ENCODE measurements around the gene ZSCAN2. TPM values are rescaled to one million over a fixed set of nuclear protein-coding genes. Genes with fewer than 3 reads are reported as not detected.

Gene ZSCAN2
- total RNA-seq, 2 donors from 2014 or later: 23.6 to 31.3 TPM

GRCh38 chr15:84600331-84600686 lies 500 bp upstream of the ZSCAN2 start:
- TF ChIP-seq, protein P1, sequence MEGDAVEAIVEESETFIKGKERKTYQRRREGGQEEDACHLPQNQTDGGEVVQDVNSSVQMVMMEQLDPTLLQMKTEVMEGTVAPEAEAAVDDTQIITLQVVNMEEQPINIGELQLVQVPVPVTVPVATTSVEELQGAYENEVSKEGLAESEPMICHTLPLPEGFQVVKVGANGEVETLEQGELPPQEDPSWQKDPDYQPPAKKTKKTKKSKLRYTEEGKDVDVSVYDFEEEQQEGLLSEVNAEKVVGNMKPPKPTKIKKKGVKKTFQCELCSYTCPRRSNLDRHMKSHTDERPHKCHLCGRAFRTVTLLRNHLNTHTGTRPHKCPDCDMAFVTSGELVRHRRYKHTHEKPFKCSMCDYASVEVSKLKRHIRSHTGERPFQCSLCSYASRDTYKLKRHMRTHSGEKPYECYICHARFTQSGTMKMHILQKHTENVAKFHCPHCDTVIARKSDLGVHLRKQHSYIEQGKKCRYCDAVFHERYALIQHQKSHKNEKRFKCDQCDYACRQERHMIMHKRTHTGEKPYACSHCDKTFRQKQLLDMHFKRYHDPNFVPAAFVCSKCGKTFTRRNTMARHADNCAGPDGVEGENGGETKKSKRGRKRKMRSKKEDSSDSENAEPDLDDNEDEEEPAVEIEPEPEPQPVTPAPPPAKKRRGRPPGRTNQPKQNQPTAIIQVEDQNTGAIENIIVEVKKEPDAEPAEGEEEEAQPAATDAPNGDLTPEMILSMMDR (conservative IDR thresholded peaks at IDR 0.05): no peak
- peaks cover 3% of the 10 kb centered on the region for H3K9me3 Mint-ChIP-seq
- 10 to 11% methylated on average over 7 to 20 of the region's 20 CpGs for WGBS, 2 experiments (ENCODE audit: insufficient coverage in 1 of 2, insufficient read length in 1 of 2)

DNA sequence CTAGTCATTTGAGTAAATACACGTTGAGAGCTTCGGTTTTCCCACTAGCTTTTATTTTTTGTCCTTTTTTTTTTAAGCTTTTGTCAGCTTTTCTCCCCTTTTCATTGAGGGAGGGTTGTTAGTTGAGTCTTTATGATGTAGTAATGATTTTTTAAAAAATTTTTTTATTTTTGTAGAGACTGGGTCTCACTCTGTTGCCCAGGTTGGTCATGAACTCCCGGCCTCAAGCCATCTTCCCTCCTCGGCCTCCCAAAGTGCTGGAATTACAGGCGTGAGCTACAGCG lies 688 bp downstream of the ZSCAN2 start:
- H3K4me1 Mint-ChIP-seq: peaks cover 22% of the 10 kb centered on the region
- Histone ChIP-seq H3K4me1 (ENCODE audit: control insufficient read depth, insufficient read depth, low read length) (no peaks in the 10 kb centered on the region), H3K27me3 (ENCODE audit: control insufficient read depth, insufficient read depth, low read length, poor library complexity, severe bottlenecking) (no peaks in the 10 kb centered on the region), H3K36me3 (ENCODE audit: control insufficient read depth, insufficient read depth, low read length) (peaks cover 26% of the 10 kb centered on the region), H3K27ac (ENCODE audit: low read depth, low read length) (peak overlapping the region; percentile 93), H3K9ac (ENCODE audit: extremely low read depth, low read length, poor library complexity, severe bottlenecking) (peak overlapping the region; percentile 94), H3K4me3 (ENCODE audit: low read length) (peak overlapping the region; percentile 98), H3K9me3 (ENCODE audit: control insufficient read depth, low read length) (no peaks in the 10 kb centered on the region)
- TF ChIP-seq, protein P1 (conservative IDR thresholded peaks at IDR 0.05): no peak
- H3K9me3 Mint-ChIP-seq: no peaks in the 10 kb centered on the region
- H3K27ac Mint-ChIP-seq: peak overlapping the region; percentile 91
- peak overlapping the region; percentile 81 for H3K4me3 Mint-ChIP-seq
- no peak for DNase-seq
- peaks cover 13% of the 10 kb centered on the region for H3K27me3 Mint-ChIP-seq (ENCODE audit: insufficient read depth)
- peaks cover 27% of the 10 kb centered on the region for H3K36me3 Mint-ChIP-seq (ENCODE audit: low read depth)
- WGBS, 2 experiments (ENCODE audit: insufficient coverage in 1 of 2, insufficient read length in 1 of 2): 58% methylated on average over 4 of the region's 6 CpGs; no CpG with 5 or more reads in 1 of the 2 experiments

More at GRCh38 chr15:84600331-84600686, 500 bp upstream of the ZSCAN2 start:
- no peaks in the 10 kb centered on the region for H3K9me3 ChIP-seq (ENCODE audit: control insufficient read depth, low read length)
- H3K36me3 ChIP-seq (ENCODE audit: control insufficient read depth, insufficient read depth, low read length): peaks cover 15% of the 10 kb centered on the region
- no peaks in the 10 kb centered on the region for H3K27me3 ChIP-seq (ENCODE audit: control insufficient read depth, insufficient read depth, low read length, poor library complexity, severe bottlenecking)
- DNase-seq: peak; percentile 83
- H3K4me1 ChIP-seq (ENCODE audit: control insufficient read depth, insufficient read depth, low read length): no peaks in the 10 kb centered on the region
- H3K9ac ChIP-seq (ENCODE audit: extremely low read depth, low read length, poor library complexity, severe bottlenecking): no peak overlapping the region
- H3K4me3 Mint-ChIP-seq: peak overlapping the region; percentile 81
- H3K27me3 Mint-ChIP-seq (ENCODE audit: insufficient read depth): peaks cover 13% of the 10 kb centered on the region
- peak overlapping the region; percentile 98 for H3K4me3 ChIP-seq (ENCODE audit: low read length)
- H3K27ac ChIP-seq (ENCODE audit: low read depth, low read length): no peak overlapping the region
- H3K36me3 Mint-ChIP-seq (ENCODE audit: low read depth): peaks cover 18% of the 10 kb centered on the region
- peak overlapping the region; percentile 39 for H3K27ac Mint-ChIP-seq
- peaks cover 13% of the 10 kb centered on the region for H3K4me1 Mint-ChIP-seq

GRCh38 chr15:84603630-84604379 lies 3.0 kb downstream of the ZSCAN2 start:
- no peaks in the 10 kb centered on the region for H3K27me3 ChIP-seq (ENCODE audit: control insufficient read depth, insufficient read depth, low read length, poor library complexity, severe bottlenecking)
- no peaks in the 10 kb centered on the region for H3K9me3 Mint-ChIP-seq
- peaks cover 13% of the 10 kb centered on the region for H3K27me3 Mint-ChIP-seq (ENCODE audit: insufficient read depth)
- H3K9ac ChIP-seq (ENCODE audit: extremely low read depth, low read length, poor library complexity, severe bottlenecking): no peak overlapping the region
- TF ChIP-seq, protein P1 (conservative IDR thresholded peaks at IDR 0.05): no peak
- peak overlapping the region; percentile 81 for H3K4me3 Mint-ChIP-seq
- peak; percentile 63 for DNase-seq
- no peaks in the 10 kb centered on the region for H3K9me3 ChIP-seq (ENCODE audit: control insufficient read depth, low read length)
- H3K4me3 ChIP-seq (ENCODE audit: low read length): no peak overlapping the region
- H3K4me1 Mint-ChIP-seq: peaks cover 26% of the 10 kb centered on the region
- H3K36me3 ChIP-seq (ENCODE audit: control insufficient read depth, insufficient read depth, low read length): peaks cover 36% of the 10 kb centered on the region
- H3K36me3 Mint-ChIP-seq (ENCODE audit: low read depth): peaks cover 45% of the 10 kb centered on the region
- no peak overlapping the region for H3K27ac ChIP-seq (ENCODE audit: low read depth, low read length)
- WGBS, 2 experiments (ENCODE audit: insufficient coverage in 1 of 2, insufficient read length in 1 of 2): 86 to 87% methylated on average over 13 to 14 of the region's 14 CpGs
- H3K4me1 ChIP-seq (ENCODE audit: control insufficient read depth, insufficient read depth, low read length): no peaks in the 10 kb centered on the region
- H3K27ac Mint-ChIP-seq: peak overlapping the region; percentile 88
